GM12878 (cell line): Measurements from ENCODE around the gene FHOD3. TPM values are rescaled to one million over a fixed set of nuclear protein-coding genes. Genes with fewer than 3 reads are reported as not detected.

Source experiments
- ATAC-seq: fragments of 200-7000 bp; cut with Tn5 transposase; 3 replicates; pipeline ENCODE4 v1.9.1; 2020; ENCODE audit warnings: mild to moderate bottlenecking, moderate library complexity
- BruUV-seq: library from RNA; stranded (reverse); fragments of 400-500 nt; replicated peaks from 2 replicates; lab custom pipeline; 2021; lab: Mats Ljungman, UMichigan
- CTCF ChIA-PET: fragments of 300-600 bp; sonication (Branson Sonifier 250); formaldehyde crosslinking; extraction: SDS; loops from one replicate; lab custom pipeline; 2021; ENCODE audit warnings: inconsistent platforms; lab: Yijun Ruan, JAX
- POLR2A ChIA-PET: fragments of 350-600 bp; formaldehyde crosslinking; extraction: SDS; loops from one replicate; lab custom pipeline; 2021; ENCODE audit warnings: inconsistent platforms; lab: Charles Lee
- RAD21 ChIA-PET: fragments of 300-600 bp; sonication (Branson Sonifier 250); formaldehyde crosslinking; loops from one replicate; lab custom pipeline; 2023; ENCODE audit warnings: antibody characterized with exemption; ENCODE audit not compliant: unreplicated experiment; lab: Charles Lee
- SMC1A ChIA-PET: fragments of 300-600 bp; sonication (Branson Sonifier 250); formaldehyde crosslinking; loops from one replicate; lab custom pipeline; 2023; ENCODE audit not compliant: unreplicated experiment, uncharacterized antibody; lab: Charles Lee
- DNase-seq: peaks from one replicate; pipeline ENCODE4 v3.0.0-alpha.2; 2011; ENCODE audit warnings: low read depth, low spot score
- FAIRE-seq: peaks from 3 replicates; lab custom pipeline; 2011; peaks lifted over from hg19 to GRCh38; lab: Jason Lieb, UNC
- H2AFZ ChIP-seq: 2 replicates; pipeline ENCODE4 v1.6.0; 2011; ENCODE audit warnings: low read depth, low read length, control low read depth; ENCODE audit not compliant: control insufficient read depth
- H3K27ac ChIP-seq: 2 replicates; pipeline ENCODE4 v1.5.1; 2011; ENCODE audit warnings: control low read depth; ENCODE audit not compliant: control insufficient read depth, insufficient read depth
- H3K27me3 ChIP-seq, 2 experiments: replicated peaks in 1 of 2; 2 replicates each; pipeline versions ENCODE4 v1.6.0 to v1.6.1; 2011; ENCODE audit warnings: low read length in 1 of 2; ENCODE audit not compliant: control insufficient read depth in 2 of 2, insufficient read depth in 2 of 2
- H3K36me3 ChIP-seq, 2 experiments: 2 replicates each; pipeline ENCODE4 v1.5.1; 2011; ENCODE audit warnings: low read length in 1 of 2; ENCODE audit not compliant: control insufficient read depth in 2 of 2, insufficient read depth in 2 of 2
- H3K4me1 ChIP-seq: 2 replicates; pipeline ENCODE4 v1.6.1; 2011; ENCODE audit warnings: mild to moderate bottlenecking, low read length, moderate library complexity, mixed read lengths; ENCODE audit not compliant: control insufficient read depth, insufficient read depth
- H3K4me2 ChIP-seq: 2 replicates; pipeline ENCODE4 v1.6.0; 2011; ENCODE audit warnings: control low read depth; ENCODE audit not compliant: control insufficient read depth, insufficient read depth
- H3K4me3 ChIP-seq: fragments of 200-600 bp; sonication (generic); 2 replicates; pipeline ENCODE4 v1.5.1; 2016
- H3K79me2 ChIP-seq: 2 replicates; pipeline ENCODE4 v1.6.0; 2011; ENCODE audit warnings: low read length; ENCODE audit not compliant: control insufficient read depth, insufficient read depth
- H3K9ac ChIP-seq: 2 replicates; pipeline ENCODE4 v1.8.0; 2011; ENCODE audit warnings: low read length, control low read depth, mixed read lengths; ENCODE audit not compliant: control insufficient read depth, insufficient read depth
- H3K9me3 ChIP-seq: replicated peaks from 3 replicates; pipeline ENCODE4 v1.5.1; 2011; ENCODE audit warnings: mild to moderate bottlenecking, low read length; ENCODE audit not compliant: control insufficient read depth, insufficient read depth
- H4K20me1 ChIP-seq: 2 replicates; pipeline ENCODE4 v1.6.0; 2011; ENCODE audit not compliant: control insufficient read depth, insufficient read depth
- ATF7 ChIP-seq: fragments of 450-650 bp; IDR thresholded peaks from 2 replicates; pipeline ENCODE4 v1.6.1; 2016; ENCODE audit warnings: low read depth, mild to moderate bottlenecking
- CEBPZ ChIP-seq: fragments of 150-350 bp; IDR thresholded peaks from 2 replicates; pipeline ENCODE4 v1.6.1; 2016; ENCODE audit warnings: low read depth, low read length
- CREB1 ChIP-seq: IDR thresholded peaks from 2 replicates; pipeline ENCODE4 v1.6.1; 2012; ENCODE audit warnings: low read depth, mild to moderate bottlenecking, inconsistent platforms
- DPF2 ChIP-seq: fragments of 450-650 bp; IDR thresholded peaks from 2 replicates; pipeline ENCODE4 v1.6.1; 2017; ENCODE audit warnings: mild to moderate bottlenecking
- ESRRA ChIP-seq: IDR thresholded peaks from 2 replicates; pipeline ENCODE4 v1.6.1; 2012; ENCODE audit warnings: mild to moderate bottlenecking, low read length, improper control_type of control experiment
- FOXM1 ChIP-seq: IDR thresholded peaks from 2 replicates; pipeline ENCODE4 v1.6.1; 2012; ENCODE audit warnings: low read depth, mild to moderate bottlenecking, inconsistent platforms, low read length, moderate library complexity
- JUNB ChIP-seq: IDR thresholded peaks from 2 replicates; pipeline ENCODE4 v1.6.1; 2016; ENCODE audit warnings: antibody characterized with exemption, mild to moderate bottlenecking
- NBN ChIP-seq: fragments of 450-650 bp; IDR thresholded peaks from 2 replicates; pipeline ENCODE4 v1.6.1; 2016
- NR2C1 ChIP-seq: fragments of 450-650 bp; IDR thresholded peaks from 2 replicates; pipeline ENCODE4 v1.6.1; 2017; ENCODE audit warnings: antibody characterized with exemption, mild to moderate bottlenecking, moderate library complexity
- PML ChIP-seq: IDR thresholded peaks from 2 replicates; pipeline ENCODE4 v1.6.1; 2012; ENCODE audit warnings: low read length, inconsistent platforms
- POLR2AphosphoS5 ChIP-seq: IDR thresholded peaks from 2 replicates; pipeline ENCODE4 v1.6.1; 2011; ENCODE audit warnings: mild to moderate bottlenecking, low read length, inconsistent platforms
- RAD51 ChIP-seq: fragments of 450-650 bp; IDR thresholded peaks from 2 replicates; pipeline ENCODE4 v1.6.1; 2016; ENCODE audit warnings: moderate library complexity, mild to moderate bottlenecking, inconsistent platforms
- RCOR1 ChIP-seq: conservative IDR thresholded peaks from 2 replicates; pipeline ENCODE4 v1.6.1; 2012; ENCODE audit warnings: low read depth, low read length, improper control_type of control experiment
- TAF1 ChIP-seq: IDR thresholded peaks from 2 replicates; pipeline ENCODE4 v1.6.1; 2011; ENCODE audit warnings: mild to moderate bottlenecking, low read depth, low read length, borderline replicate concordance
- ZSCAN29 ChIP-seq: fragments of 450-650 bp; IDR thresholded peaks from 2 replicates; pipeline ENCODE4 v1.6.1; 2017; ENCODE audit warnings: mild to moderate bottlenecking, moderate library complexity
- WGBS: methylation state at CpG from one replicate; pipeline ENCODE4 v1.1.6; 2016; ENCODE audit warnings: low lambda C conversion rate; ENCODE audit not compliant: insufficient replicate concordance, insufficient coverage; ENCODE audit errors: missing lambda C conversion rate; 5-methylcytosine and 5-hydroxymethylcytosine counted together
- in situ Hi-C: fragments of 300-500 bp; cut with MboI; formaldehyde crosslinking; loops from 9 replicates; pipeline ENCODE4 v1.14.3; 2018; ENCODE audit warnings: mixed read lengths
- intact Hi-C: fragments of 100-400 bp; cut with micrococcal nuclease; formaldehyde crosslinking; loops from one replicate; pipeline ENCODE4 v1.14.2; 2022; ENCODE audit not compliant: unreplicated experiment
- polyA plus RNA-seq, 11 experiments: library from polyadenylated mRNA; depleted of rRNA in 4 of 11; unstranded in 6 of 11; stranded (reverse) in 5 of 11; fragments of >200 nt; fragmentation: Nextera tagmentation in 4 of 11; fragmentation: Illumina TruSeq in 1 of 11; extraction: Ambion mirVana in 4 of 11; extraction: Trizol in 1 of 11; gene quantifications; 1 replicate in 1 of 11; 2 replicates in 10 of 11; pipeline versions ENCODE4 v1.2.1 to v1.2.3, GENCODE V29; 2011 to 2016; ENCODE audit warnings: inconsistent platforms in 2 of 11, missing spikeins in 2 of 11, low read depth in 1 of 11
- total RNA-seq, 4 experiments: library from RNA; depleted of rRNA in 3 of 4; stranded (reverse); fragments of >200 nt in 3 of 4; fragmentation: Illumina TruSeq in 1 of 4; extraction: Trizol in 1 of 4; gene quantifications; 2 replicates each; pipeline versions ENCODE4 v1.2.1 to v1.2.3, GENCODE V29; 2013 to 2021
- TF ChIP-seq, protein P1 (sequence below): IDR thresholded peaks from 2 replicates; pipeline ENCODE4 v1.6.1; 2012; ENCODE audit warnings: mild to moderate bottlenecking, low read depth, low read length

Gene FHOD3
- total and polyA plus RNA-seq, 10 of the 15 experiments (the other 5 are each of a cell fraction or from before 2014, with no cell fraction given) = 0.77 to 26.7 (median 10.4) TPM

- ChIA-PET POLR2A (interaction anchor here (0.6 kb wide), 1 partner anchor 271 kb away, joined by 4 read pairs; no protein-coding TSS in a partner anchor), RAD21 (no interaction called here), CTCF (interaction anchor here (1.0 kb wide), 1 partner anchor 10 kb away, joined by 3 read pairs; no protein-coding TSS in a partner anchor), SMC1A (interaction anchor here (1.6 kb wide), 1 partner anchor 15 kb away, joined by 3 read pairs; no protein-coding TSS in a partner anchor)
- DNase-seq = no peak
- in situ Hi-C loops = no loop called here
- TF ChIP-seq POLR2AphosphoS5 (no peak), JUNB (no peak), NR2C1 (no peak), CREB1 (no peak), ATF7 (no peak), ZSCAN29 (no peak), ESRRA (no peak), DPF2 (no peak), PML (no peak), RCOR1 (no peak), NBN (no peak), RAD51 (no peak), FOXM1 (no peak), TAF1 (no peak), CEBPZ (no peak)
- TF ChIP-seq, protein P1, sequence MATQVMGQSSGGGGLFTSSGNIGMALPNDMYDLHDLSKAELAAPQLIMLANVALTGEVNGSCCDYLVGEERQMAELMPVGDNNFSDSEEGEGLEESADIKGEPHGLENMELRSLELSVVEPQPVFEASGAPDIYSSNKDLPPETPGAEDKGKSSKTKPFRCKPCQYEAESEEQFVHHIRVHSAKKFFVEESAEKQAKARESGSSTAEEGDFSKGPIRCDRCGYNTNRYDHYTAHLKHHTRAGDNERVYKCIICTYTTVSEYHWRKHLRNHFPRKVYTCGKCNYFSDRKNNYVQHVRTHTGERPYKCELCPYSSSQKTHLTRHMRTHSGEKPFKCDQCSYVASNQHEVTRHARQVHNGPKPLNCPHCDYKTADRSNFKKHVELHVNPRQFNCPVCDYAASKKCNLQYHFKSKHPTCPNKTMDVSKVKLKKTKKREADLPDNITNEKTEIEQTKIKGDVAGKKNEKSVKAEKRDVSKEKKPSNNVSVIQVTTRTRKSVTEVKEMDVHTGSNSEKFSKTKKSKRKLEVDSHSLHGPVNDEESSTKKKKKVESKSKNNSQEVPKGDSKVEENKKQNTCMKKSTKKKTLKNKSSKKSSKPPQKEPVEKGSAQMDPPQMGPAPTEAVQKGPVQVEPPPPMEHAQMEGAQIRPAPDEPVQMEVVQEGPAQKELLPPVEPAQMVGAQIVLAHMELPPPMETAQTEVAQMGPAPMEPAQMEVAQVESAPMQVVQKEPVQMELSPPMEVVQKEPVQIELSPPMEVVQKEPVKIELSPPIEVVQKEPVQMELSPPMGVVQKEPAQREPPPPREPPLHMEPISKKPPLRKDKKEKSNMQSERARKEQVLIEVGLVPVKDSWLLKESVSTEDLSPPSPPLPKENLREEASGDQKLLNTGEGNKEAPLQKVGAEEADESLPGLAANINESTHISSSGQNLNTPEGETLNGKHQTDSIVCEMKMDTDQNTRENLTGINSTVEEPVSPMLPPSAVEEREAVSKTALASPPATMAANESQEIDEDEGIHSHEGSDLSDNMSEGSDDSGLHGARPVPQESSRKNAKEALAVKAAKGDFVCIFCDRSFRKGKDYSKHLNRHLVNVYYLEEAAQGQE = no peak
- no peaks in the 10 kb centered on the region for H3K27me3 ChIP-seq
- intact Hi-C loops = no loop called here
- H3K9ac ChIP-seq = no peak overlapping the region
- no peaks in the 10 kb centered on the region; the same call in 2 of the 3 replicates for H3K9me3 ChIP-seq
- no TSS peak for BruUV-seq
- no peak for FAIRE-seq
- WGBS = 82% methylated on average over 10 of the region's 19 CpGs
- no peaks in the 10 kb centered on the region for H3K79me2 ChIP-seq
- ATAC-seq = no peak
- no peak overlapping the region for H3K4me2 ChIP-seq
- no peaks in the 10 kb centered on the region for H4K20me1 ChIP-seq
- H2AFZ ChIP-seq = no peak overlapping the region
- no peaks in the 10 kb centered on the region for H3K4me1 ChIP-seq
- no peak overlapping the region for H3K27ac ChIP-seq
- no peak overlapping the region for H3K4me3 ChIP-seq
- H3K36me3 ChIP-seq = no peaks in the 10 kb centered on the region; a peak in 1 of 4 replicates
Observed at GRCh38 chr18:36625386-36625785, 327.9 kb downstream of the FHOD3 start.
